ENCODE measurements around the gene FAT1.

The FAT1 gene

GRCh38 chr4:186725469-186726425, 2.1 kb upstream of the FAT1 start:
- no peak for DNase-seq (ENCODE audit: low read depth)

GRCh38 chr4:186724864-186725468, 1.3 kb upstream of the FAT1 start:
- DNase-seq (ENCODE audit: low read depth) = no peak

DNA sequence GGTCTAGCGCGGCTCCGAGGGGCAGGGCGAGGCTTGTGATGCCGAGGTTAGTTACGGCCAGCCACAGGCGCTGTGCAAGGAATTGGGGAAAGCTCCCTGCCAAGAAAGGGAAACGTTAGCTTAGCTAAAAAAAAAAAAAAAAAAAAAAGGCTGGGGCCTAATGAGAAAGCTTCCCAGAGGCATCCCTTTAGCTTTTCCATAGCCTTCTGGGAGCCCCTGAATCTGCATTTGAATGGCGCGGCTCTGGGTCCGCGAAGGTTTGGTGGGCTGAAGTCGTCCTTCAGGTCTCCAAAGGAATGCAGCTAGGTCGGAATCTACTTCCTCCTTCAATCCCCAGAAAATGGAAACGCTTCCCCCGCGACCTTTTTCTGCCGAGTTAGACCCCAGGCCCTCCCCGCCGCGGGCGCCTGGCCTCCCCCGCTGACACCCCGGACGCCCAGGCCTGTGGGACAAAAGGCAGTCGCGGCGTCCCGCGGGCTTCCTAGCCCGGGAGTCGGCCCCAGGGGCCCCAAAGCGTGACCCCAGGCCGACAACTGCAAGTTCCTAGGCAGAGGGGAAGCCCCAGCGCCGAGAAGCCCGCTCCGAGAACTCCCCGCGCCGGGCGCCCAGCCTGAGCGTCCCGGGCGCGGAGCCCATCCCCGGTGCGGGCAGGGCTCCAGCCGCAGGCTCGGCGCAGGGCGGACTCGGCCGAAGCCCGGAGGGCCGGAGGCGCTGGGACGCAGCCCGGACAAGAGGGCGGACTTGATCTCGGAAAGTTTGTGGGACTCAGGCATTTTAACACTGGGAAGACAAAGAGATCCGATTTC, 605 bp upstream of the FAT1 start:
- no peak for DNase-seq (ENCODE audit: low read depth)

DNA sequence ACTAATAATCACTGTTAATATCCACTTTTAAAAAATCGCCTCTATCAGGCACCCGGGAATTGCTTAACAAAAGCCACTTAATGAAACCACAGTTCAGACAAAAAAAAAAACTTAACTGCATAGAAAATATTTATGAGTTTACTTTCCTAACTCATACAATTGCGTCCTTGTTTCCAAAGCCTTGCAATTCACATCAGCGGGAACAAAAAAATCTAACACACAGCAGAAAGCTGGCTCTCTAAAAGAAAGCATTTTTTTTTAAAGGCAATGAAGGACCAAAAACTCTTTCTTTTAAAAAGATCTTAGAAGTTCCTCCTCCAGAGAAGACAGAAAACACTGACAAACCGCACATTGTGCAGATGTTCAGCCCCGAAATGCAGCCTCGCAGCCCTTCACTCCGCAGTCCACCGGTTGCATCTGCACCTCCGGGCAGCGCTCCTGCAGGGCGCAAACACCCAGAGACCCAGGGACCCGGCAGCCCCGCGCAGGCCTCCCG, 812 bp downstream of the FAT1 start:
- DNase-seq (ENCODE audit: low read depth) = no peak

DNA sequence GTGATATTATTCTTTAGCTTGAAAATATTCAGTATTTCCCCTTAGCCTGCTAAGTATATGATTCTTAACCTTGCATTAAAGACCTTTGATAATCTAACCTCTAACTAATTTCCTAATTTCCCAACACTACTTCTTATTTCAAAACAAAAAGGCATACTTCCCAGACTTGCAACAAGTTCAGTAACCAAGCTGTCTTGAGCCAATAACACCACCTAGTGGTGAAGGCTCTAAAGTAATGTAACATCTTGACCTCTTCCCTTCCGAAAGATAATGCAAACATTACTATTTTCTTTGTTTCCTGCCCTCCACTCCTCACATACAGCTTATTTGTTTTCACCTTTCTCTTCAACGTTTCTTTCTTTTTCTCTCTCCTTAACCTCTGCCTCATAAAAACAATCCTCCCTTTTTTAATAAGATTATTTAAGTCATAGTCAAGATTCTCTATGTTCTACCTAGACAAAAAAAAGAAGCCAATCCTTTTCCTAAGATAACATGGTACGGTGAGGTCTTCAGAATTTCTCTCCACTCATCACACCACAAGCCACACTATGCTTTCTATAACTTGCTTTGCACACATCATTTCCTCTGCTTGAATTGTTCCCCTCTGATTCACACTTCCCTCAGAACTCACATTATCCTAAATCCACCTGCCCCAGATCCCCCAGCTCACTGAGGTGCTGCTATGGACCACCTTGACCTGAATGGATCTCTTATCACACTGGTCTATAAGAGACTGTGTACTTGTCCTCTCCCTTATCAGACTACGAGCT, 3.5 kb downstream of the FAT1 start:
- no peak for DNase-seq (ENCODE audit: low read depth)

DNA sequence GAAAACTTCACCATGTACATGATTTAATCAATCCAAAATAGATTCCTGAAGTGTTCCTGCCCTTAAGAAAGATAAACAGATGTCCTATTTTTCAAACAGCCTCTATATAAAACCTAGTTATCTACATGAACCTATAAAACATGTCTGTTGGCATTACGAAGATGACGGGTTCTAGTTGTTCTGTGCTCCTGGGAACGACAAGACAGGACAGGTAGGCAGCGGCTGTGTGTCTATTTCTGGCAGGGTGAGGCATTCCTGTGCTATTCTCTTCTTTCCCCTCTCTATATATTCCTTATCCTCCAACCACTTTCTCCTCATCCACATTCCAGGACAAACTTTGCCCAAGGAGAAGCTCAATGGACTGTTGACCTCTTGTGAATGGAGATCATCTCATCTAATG, 6.1 kb downstream of the FAT1 start:
- no peak for DNase-seq (ENCODE audit: low read depth)

DNA sequence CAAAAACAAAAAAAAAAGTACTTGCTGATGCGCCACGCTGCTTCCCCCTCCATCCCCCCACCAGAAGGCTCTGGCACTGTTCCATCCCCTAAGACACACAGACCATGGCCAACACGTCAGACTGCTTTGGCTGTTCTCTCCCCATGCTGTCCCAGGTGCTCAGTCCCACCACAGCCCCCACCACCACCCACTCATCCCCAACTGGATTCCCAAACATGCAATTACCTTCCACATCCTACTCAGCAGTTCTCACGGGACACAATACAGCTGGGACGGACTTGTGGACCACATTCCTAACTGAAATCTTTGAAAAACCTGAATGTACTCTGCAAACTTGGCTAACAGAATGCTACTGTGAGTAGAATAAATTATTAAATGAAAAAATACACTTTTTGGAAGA, 8.6 kb downstream of the FAT1 start:
- no peak for DNase-seq (ENCODE audit: low read depth)

DNA sequence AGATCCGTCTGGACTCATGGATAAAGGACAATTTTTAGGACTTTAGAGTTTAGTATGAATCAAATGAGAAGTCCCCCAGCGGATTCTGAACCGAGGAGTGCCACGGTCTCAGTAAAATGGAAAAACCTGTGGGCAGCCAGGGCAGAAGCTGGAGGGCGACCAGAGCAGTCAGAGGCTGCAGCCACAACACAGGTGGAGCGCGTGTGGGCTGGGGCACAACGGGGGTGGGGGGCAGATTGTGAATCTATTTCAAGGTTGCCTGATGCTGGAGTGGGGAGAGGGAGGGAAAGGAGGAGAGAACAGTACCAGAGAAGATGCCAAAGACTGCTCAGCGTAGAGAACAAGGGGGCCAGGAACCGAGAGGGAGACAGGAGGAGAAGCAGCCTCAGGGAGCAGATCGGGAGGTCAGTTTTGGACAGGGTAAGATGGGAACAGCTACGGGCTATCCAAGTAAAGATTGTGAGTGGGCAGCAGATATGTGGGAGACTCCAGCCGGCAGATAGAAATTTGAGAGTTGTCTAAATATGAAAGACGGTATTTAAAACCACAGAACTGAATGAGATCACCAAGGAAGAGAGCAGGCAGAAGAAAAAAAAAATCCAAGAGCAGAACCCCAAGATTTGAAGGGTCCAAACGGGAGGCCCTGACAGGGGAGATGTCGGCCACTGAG, 9.5 kb downstream of the FAT1 start:
- no peak for DNase-seq (ENCODE audit: low read depth)

GRCh38 chr4:186712690-186713089, 11.0 kb downstream of the FAT1 start:
- DNase-seq (ENCODE audit: low read depth) = no peak

DNA sequence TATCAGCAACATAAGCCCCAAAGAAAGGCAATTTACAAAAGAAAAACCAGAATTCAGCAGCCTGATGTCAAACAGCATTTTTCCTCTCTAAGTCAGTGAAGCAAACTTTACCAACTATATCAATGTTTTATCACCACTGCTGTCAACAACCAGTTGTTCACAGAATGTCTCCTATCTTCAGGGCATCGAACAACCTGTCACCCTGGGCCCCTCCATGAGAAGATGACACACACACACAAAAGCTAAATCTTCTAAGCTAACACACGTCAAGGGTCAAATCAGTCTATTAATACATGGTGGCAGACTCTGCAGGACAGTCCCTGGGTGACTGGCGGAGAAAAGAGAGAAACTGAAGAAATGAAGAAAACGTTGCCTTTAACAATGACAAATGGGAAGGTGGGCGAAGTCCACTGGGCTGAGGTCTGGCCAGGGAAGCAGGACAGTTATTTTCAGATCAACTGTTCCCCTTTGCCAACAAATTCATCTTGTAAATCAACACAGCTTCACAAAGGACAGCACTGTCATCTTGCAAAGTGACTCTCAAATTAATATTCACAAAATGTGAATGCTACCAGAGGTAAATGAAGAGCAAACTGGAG, 13.0 kb downstream of the FAT1 start:
- DNase-seq (ENCODE audit: low read depth) = no peak

- DNase-seq (ENCODE audit: low read depth) = no peak
These were observed 14.1 kb downstream of the FAT1 start for GRCh38 chr4:186709517-186709916.

DNA sequence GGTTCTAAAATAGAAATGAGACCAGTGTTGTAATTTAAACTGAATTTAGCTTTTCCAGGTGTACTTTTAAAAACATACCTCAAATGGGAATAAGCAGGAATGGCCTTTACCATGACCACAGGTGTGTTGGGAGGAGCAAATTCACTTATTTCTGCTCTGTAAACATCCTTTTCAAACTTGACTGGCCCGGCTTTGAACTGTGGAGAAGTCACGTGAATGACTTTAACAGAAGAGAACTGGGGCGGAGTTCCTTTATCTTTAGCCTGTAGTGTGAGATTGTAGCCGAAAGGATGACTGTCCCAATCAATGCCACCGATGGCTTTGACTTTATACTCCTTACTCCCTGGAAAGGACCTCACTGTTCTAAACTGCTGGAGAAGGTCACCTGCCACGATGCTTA, 15.1 kb downstream of the FAT1 start:
- DNase-seq (ENCODE audit: low read depth) = no peak

GRCh38 chr4:186707996-186708395, 15.7 kb downstream of the FAT1 start:
- no peak for DNase-seq (ENCODE audit: low read depth)

GRCh38 chr4:186707574-186707973, 16.1 kb downstream of the FAT1 start:
- no peak for DNase-seq (ENCODE audit: low read depth)

DNA sequence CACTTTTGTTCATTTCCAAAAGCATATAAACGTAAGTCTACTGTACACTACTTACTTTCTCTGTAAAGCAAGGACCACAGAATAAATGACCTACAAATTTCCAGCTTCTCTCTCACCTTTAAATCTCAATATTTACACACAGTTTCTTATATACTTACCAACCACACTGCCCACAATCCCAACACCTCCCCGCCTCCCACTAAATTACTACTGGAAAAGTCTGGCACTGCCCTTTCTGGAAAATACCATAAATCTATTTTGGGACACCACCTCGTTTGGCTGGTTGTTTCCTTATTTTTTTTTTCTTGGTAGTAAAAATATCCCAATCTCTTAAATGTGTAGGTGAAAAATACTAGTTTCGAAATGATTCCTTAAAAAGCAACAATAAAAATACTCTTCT, 19.6 kb downstream of the FAT1 start:
- DNase-seq (ENCODE audit: low read depth) = no peak

DNA sequence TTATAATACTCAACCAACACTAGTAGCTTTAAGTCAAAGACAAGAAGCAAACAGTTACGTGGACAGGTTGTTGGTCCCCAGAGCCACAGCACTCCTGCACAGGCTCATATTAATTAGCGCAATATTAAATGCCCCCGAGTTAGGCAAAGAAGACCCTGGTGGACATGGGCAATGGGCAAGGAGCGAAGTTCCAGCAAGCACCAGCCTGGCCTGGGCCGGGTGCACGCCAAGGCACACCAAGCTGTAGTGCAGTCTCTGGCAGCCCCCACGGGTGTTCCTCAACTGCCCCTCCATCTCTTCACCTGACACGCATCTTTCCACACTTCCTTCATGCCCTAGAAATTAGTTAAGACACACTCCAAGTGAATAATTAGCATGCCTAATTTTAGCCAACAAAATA, 20.1 kb downstream of the FAT1 start:
- DNase-seq (ENCODE audit: low read depth) = no peak

DNA sequence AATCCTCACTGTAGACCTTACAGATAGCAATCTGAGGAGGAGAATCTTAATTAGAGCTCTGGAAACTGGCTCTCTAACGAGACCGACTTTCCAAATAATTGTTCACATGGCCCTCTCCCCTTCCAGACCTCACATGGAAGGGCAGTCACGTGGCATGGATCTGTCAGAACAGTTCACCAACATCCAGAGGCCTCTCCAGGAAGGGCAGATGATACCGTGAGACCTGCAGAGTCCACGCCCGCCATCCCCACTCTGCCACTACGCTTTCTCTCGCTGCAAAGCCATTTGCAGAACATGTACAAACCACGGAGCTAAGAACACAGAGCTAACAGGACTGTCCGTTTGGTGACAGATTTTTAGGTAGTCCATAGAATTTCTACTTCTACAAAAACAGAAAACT, 20.7 kb downstream of the FAT1 start:
- no peak for DNase-seq (ENCODE audit: low read depth)

DNA sequence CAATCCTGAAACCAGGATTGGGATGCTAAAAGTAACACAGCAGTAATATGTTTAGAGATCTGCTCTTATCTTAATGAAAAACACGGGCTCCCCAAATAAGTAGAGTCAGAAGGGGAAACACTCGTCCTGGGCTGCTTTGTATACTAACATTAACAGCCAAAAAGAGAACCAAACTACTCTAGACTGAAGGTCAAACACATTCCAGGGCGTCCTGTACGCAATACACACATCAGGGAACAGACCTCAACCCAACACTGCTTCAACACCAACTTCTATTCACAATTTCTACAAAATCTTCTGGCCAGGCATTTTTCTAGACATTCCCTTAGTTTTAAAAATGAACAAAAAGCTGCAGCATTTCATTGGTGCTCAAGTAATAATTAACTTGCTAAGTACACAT, 21.4 kb downstream of the FAT1 start:
- DNase-seq (ENCODE audit: low read depth) = no peak

GRCh38 chr4:186701788-186702187, 21.9 kb downstream of the FAT1 start:
- no peak for DNase-seq (ENCODE audit: low read depth)

DNA sequence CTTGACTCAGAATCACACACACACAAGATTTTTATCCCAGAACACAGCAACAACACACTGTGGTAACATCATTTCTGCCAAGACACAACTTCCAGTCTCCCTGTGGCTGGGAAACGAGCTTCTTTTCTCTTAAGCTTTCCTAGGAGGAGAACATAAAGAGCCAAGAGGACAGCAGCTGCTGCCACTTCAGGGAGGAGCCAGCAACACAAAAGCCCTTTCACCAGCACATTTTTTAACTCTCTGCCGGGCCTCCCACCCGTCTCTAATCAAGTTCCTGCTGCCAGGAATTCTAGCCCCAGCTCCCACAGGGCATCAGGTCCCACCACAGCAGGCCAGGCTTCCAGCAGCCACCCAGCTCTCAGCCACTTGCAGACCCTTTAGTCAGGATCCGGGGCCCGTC, 22.4 kb downstream of the FAT1 start:
- DNase-seq (ENCODE audit: low read depth) = no peak

DNA sequence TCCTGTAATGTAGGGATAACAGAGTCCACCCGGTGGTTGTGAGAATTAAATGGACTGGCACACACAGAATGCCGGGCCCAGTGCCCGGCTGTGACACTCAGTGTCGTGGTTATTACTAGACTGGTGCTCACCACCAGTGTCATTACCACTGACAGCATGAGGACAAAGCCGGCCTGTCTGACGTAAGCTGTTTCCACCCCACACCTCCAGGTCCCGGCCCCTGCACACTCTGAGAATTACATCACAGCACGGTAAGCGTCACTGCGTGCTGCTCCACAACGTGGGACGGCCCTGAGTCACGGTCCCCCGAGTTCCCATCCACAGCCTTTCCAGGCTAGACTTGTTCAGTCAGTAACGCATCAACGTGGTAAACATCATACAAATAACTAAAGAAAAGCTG, 22.9 kb downstream of the FAT1 start:
- DNase-seq (ENCODE audit: low read depth) = no peak

Measured in HS-5 (cell line).